ENCODE data around the gene SMURF1.
A peak's percentile ranks its signal among the peaks of the same experiment; 100 is the strongest.
"Not testable (repeated sequence)": the region's sequence is repeated elsewhere in the genome, so short reads cannot be mapped to it uniquely, and the experiment has no call there.

SMURF1 gene

DNA sequence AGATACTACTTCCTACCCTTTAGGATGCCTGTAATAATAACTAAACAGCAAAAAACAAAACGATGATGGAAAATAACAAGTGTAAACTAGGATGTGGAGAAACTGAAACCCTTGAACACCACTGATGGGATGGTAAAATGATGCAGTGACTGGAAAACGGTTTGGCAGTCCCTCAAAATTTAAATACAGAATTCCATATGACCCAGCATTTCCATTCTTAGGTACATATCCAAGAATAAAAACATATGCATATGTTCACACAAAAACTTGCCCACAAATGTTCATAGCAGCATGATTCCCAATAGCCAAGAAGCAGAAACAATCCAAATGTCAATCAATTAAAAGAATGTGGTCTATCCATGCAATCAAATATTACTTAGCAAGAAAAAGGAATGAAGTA, 25.8 kb downstream of the SMURF1 start:
- DNase-seq: no peak

DNA sequence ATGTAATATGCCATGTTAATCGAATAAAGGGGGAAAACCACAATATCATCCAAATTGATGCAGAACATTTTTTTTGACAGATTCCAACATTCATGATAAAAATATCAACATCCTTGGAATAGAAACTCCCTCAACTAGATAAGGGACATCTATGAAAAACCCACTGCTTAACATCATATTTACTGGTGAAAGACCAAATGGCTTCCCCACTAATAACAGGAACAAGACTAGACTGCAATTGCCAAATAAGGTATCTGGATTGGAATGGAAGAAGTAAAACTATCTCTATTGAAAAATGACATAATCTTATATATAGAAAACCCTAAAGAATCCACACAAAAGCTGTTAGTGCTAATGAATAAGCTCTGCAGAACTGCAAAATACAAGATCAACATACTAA, 27.8 kb downstream of the SMURF1 start:
- DNase-seq: no peak

DNA sequence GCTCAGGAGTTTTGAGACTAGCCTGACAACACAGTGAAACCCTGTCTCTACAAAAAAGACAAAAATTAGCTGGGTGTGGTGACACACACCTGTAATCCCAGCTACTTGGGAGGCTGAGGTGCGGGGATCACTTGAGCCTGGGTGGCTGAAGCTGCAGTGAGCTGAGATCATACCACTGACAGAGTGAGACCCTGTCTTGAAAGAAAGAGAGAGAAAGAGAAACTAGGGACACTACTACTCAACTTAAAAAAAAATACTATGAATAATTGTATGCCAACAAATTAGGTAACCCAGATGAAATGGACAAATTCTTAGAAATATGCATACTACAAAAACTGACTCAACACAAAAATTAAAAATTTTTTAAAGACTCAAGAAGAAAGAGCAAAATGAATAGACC, 28.5 kb downstream of the SMURF1 start:
- no peak for DNase-seq

DNA sequence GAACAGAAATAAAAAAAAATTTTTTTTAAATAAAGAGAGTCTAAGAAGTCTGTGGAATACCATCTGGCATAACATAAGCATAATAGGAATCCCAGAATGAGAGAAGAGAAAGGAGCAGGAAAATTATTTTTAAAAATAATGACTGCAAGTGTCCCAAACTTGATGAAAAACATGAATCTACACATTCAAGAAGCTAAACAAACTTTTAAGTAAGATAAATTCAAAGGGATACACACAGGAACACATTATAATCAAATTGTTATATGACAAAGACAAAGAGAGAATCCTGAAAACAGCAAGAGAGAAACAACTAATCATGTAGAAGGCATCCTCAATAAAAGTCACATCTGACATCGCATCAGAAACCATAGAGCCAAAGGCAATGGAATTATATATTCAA, 30.9 kb downstream of the SMURF1 start:
- DNase-seq: no peak

DNA sequence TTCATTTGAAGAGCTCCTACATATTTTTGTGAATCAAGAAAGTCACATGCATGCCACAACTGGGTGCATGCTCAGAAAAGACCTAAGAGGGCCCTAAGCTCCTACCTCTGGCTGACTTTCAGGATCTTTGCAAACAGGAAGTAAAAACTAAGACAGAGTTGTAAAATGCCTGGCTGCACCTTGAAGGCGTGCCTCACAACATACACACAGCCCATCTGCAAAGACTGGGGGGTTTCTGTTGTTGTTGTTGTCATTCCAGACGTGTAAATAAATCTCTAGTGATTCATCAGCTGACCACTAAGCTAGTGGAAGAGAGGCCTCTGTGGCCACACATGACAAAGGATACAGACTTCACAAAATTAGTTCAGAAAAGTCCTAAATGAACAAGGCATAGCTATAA, 31.8 kb downstream of the SMURF1 start:
- no peak for DNase-seq

DNA sequence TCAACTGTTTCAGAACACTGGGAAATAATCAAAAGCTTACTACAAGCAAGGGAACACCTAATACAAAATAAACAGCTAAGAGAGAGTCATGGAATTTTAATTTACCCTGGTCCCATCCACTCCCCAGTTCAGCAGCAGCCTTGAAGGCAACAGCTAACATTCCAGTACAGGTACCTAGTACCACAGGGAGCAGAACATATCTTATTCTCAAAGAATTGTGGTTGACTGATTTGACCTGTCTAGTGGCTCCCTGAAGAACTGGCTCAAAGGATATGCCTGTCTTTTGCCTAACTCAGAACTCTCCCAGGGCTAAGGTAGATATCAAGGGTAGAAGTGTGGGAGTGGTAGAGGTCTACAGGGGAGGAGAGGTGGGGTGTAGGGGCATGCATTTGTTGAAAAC, 32.3 kb downstream of the SMURF1 start:
- no peak for DNase-seq

DNA sequence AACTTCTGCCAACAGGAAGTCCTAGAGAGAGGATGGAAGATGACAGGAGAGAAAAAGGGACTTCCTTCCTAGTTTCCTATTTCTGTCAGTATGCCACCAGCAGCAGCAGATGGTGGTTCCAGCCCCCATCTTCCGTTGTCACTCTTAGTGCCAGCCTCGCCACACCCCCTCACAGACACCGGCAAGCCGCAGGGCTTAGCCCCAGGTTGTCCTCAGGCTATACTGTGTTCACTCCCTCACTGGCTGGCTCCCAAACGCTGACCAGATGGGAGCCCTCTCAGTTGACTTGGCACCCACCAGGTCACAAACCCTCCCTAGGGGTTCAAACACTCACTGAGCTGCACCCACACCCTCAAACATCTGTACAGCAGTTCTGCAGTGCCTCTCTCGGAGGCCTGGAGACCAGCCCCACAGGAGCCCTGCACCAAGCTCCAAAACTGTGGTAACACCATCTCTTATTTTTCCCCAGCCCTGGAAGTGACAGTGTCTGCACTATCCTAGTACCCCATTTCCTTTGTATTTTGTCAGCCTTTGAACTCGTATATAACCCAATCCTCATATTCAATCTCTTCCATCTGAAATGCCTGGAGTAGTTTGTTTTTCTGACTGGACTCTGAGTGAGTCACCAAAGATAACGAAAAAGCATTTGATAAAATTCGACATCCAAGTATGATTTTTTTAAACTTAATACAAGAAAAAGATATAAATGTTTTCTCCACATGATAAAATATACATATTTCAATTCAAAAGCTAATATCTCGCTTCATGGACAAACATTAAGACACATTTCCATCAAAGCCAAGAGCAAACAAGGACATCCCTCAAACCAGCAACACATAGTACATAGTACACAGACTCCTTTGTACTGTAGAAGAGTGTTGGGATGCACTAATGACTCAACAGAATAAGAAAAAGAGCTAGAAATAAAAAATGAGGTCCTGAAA, 34.5 kb downstream of the SMURF1 start:
- DNase-seq: peak; percentile 17

DNA sequence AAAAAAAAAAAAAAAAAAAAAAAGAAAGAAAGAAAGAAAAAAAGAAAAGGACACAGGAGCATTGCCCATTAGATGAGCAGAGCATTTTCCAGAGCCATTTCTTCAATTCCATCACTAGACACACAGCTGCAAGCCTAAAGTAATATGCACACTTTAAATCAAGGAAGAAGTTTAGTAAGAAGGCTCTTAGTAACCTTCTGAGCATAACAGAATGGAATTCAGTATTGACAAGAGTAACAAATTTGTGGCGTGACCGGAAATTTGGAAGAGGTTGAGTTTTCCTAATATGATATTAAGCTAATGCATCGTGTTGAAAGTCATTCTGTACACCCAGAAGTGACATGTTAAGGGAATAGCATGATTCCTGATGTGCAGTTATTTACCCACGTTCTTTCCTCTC, 35.3 kb downstream of the SMURF1 start:
- no peak for DNase-seq

DNA sequence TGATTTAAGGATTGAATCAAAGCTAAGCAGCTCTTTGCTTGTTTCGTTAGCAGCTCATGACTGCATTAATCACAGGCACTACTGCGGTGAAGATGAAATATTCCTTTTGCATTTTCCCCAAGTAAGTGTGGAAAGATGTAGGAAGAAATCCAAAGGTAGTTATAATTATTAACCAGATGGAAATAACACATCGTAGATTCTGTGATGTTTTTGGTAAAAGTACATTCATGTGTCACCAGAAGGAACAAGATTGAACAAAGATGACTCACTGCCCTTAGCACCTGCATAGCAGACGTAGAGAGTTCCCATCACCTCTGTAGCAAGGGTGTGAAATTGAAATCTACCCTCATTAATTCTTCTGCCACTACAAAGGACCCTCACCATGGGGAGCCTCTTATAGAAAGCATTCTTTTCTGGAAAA, 37.1 kb downstream of the SMURF1 start:
- DNase-seq: no peak

DNA sequence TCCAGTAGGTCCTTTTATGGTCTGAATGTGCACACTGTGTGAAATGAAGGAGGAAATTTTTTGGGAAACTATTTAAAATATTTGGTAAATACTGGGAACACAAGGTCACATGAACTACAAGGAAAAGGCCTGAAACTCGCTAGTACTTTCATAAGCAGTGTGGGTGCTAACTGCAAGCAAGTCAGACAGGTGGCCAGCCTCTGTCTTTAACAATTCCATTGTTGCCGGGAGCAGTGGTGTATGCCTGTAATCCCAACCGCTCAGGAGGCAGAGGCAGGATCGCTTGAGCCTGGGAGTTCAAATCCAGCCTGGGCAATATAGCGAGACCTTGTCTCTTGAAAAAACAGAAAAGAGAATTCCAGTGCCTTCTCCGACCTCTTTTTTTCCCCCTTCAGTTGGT, 37.5 kb downstream of the SMURF1 start:
- DNase-seq: no peak

DNA sequence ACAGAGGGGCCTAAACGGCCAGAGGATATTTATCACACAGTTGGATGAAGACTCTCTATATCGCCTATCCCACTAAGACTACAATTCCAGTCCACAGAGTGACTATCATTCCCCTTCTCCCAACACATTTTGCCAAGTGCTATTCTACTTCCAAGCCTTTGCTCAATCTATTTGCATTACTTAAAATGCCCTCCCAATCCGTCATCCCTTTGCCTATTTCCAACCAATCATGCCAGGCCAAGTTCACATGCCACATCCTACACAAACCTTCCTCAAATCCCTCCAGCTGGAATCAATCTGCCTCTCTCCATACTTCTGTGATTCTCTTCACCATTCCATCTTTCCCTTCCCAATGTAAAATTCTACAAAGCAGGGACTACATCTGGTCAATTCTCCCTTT, 38.2 kb downstream of the SMURF1 start:
- no peak for DNase-seq

DNA sequence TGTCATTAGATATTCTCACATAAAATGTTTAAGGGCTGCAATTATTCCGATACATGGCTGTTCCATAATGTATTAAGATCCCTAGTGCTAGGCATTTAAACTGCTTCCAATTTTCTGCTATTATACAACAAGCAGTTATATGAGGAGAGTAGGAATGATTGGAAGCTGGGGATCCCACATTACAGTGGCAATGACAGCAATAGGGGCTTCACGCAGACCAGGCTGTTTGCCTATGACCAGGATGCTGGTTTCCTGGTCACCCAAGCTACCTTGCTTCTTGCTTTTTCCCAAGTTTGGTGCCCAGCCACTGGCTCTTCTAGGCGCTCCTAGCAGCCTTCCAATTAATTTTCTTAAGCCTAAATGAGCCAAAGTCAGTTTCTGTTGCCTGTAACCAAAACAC, 39.3 kb downstream of the SMURF1 start:
- DNase-seq: no peak

DNA sequence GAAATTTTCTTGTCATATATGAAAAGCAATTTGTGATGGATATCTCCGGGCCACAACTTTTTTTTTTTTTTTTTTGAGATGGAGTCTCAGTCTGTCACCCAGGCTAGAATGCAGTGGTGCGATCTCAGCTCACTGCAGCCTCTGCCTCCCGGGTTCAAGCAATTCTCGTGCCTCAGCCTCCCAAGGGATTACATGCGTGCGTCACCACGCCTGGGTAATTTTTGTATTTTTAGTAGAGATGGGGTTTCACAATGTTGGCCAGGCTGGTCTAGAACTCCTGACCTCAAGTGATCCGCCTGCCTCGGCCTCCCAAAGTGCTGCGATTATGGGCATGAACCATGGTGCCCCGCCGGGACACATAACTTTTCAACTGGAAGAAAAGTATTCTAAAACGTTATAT, 40.1 kb downstream of the SMURF1 start:
- DNase-seq: not testable (repeated sequence)

DNA sequence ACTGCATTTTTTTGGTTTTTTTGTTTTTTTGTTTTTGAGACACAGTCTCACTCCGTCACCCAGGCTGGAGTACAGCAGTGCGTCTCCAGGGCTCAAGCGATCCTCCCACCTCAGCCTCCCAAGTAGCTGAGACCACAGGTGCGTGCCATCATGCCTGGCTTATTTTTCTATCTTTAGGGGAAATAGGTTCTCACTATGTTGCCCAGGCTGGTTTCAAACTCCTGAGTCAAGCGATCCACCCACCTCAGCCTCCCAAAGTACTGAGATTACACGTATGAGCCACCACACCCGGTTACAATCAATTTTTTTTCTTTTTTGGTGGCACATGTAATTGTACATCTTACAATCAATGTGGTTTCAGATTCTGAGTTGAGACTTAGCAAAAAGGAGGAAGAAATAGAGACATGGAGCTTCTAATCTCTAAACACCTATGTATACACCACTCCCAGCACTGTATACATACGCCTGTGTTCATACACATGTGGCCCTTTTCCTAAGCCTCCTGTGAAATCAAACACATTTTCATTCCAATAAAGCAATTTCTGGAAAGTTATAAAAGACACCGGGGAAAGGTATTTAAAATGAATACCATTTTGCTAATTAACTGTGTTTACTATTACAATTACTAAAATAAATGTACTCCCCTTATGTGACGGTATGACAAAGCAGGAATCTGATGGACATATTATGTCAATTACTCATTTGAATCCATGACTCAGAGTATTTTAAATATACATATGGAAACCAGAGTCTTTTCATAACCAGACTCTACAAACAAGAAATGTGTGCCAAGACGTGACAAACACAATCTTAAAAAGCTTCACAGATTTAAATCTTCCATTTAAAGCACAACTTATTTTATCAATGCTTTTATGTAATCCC, 40.9 kb downstream of the SMURF1 start:
- DNase-seq: no peak

DNA sequence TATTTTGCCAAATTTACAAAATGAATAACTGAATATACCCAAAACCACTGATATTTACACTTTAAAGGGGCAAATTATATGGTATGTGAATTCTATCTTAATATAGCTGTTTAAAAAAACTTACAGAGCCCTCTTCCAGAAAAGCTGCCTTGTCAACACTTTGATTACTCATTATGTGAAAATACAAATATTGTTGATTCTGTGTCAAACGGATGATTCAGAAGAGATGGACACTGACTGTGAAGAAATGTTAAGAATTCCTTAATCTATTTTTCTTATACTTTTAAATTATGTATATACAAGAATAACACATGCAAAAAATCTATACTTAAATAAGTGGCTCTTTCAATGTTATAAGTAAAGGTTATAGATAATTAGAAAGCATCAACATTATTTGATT, 41.5 kb downstream of the SMURF1 start:
- DNase-seq: no peak

DNA sequence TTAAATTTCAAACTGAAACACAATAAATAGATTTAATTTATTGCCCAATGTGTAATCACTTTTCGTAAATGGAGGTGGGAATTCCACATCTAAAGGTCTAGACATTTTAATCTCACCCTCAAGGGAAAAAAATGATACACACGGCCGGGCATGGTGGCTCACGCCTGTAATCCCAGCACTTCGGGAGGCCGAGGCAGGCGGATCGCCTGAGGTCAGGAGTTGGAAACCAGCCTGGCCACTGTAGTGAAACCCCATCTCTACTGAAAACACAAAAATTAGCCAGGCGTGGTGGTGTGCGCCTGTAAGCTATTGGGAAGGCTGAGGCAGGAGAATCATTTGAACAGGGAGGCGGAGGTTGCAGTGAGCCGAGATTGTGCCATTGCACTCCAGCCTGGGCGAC, 42.4 kb downstream of the SMURF1 start:
- not testable (repeated sequence) for DNase-seq

DNA sequence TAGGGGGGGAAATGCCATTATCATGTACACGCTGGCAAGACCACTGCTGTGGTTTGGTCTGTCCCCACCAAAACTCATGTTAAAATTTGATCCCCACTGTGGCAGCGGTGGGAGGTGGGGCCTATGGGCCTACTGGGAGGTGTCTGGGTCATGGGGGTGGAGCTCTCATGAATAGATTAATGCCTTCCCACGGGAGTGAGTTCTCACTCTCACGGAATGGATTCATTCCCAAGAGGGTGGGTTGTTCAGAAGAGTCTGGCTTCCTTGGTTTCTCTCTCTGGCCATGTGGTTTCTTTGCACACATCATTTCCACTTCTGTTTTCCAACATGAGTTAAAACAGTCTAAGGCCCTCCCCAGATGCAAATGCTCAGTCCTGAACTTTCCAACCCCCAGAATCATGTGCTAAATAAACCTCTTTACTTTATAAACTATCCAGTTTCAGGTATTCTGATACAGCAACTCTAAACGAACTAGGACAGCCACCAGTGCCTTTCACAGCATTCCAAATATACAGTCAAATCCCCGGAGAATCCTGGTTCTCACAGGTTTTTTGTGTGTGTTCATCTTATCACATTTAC, 44.3 kb downstream of the SMURF1 start:
- no peak for DNase-seq

DNA sequence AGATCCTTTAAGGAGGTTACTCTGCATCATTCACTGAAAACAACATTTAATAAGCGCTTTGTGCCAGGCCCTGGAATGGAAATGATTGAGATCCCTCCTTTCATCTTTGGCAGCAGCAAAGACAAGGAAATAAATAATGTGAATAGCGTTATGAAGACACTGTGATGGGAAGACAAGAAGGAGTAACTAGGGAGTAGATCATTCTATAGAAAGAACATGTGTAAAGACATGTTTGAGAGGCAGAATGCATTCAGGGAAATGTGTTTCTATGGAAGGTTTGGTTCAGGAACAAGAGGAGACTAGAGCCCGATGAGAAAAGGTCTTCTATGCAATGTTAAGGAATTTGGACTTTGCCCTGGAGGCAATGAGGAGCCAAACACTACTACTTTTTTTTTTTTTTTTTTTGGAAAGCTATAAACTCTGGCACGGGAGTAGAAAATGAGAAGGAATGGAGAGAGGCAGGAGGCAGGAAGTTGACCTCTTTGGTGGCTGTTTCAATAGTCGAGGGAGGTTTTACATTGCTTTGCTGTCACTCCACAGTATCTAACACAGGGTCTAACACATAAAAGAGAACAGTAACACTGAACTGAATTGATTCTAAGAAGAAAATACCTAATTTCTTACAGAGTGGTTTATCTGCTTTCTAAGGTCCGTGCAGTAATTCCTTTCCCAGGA, 44.9 kb downstream of the SMURF1 start:
- no peak for DNase-seq

DNA sequence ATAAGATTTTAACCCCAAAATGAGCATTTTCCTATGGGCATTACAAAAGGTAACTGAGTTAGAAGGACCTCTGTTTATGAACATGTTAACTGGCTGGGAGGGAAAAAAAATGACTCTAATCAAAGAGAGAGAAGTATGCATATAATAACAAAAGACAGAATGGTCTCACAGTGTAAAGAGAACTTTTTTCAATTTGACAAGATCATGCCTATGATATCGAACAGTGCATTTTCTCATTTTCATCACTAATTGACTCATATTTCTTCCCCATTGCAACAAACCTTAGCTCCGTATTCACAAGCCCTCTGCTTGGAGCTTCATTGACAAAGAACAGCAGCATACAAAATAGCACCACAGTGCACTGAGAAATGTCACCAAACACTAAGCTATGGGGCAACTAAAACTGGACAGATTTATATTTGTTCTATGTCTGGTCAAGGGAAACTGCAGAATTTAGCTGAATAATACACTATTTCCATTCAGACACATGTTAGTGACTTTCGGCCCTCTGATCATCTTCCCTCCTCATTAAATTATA, 45.6 kb downstream of the SMURF1 start:
- DNase-seq: no peak

DNA sequence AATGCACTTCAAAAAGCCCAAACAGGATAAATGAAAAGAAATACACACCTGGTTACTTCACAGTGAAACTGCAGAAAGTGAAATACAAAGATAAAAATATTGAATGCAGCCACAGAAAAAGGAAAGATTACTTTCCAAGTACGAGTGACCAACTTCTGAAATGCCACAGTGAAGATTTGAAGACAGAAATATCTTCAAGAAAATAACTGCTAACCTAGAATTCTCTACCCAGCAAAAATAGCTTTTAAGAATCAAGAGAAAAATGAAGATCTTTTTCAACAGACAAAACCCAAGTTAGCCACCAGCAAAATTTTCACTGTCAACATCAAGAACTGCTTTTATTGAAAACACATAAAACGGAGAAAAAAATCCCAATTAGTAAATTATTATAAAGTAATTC, 46.2 kb downstream of the SMURF1 start:
- no peak for DNase-seq

DNA sequence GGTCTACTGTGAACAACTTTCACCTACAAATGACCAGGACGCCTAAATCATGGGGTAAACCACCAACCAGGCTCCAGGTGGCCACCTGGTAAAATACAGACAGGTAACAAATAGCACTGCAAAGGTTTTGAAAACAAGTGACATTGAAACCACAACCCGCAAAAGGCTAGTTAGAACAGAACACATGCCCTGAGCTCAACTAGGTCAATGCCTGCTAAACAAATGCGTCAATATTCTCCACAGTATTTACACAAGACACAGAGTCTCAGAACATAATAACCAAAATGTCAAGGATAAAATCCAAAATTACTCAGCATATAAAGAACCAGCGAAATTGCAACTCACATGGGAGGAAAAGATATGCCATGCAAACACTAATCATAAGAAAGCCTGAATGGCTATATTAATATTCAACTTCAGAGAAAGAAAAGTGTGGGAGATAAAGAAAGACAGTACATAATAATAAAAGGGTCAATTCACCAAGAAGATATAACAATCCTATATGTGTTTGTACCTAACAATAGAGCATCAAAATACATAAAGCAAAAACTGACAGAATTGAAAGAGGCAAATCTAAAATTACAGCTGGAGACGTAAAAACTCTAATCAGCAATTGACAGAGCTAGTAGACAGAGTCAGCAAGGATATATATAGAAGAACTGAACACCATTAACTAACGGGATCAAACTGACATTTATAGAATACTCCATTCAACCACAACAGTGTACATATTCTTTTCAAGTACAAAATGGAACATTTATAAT, 47.6 kb downstream of the SMURF1 start:
- DNase-seq: peak; percentile 14

DNA sequence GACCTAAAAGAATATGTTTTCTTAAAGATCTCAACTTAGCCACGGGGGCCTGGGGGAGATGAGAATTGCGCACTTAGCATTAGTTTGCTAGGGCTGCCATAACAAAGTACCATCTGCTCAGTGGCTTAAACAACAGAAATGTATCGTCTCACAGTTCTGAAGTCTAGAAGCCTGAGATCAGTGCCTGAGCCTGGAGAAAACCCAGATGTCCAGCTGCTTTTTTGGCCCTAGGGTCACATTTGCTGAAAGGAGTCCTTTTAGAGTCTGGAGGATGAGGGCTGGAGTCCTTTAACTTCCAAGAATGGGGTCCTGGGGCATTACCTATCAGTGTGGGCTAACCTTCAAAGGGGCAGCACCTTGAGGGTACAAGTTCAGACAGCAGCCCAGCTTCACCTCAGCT, 48.2 kb downstream of the SMURF1 start:
- no peak for DNase-seq
